K562 (cell line): Measurements from ENCODE around the gene MLXIPL. TPM values are rescaled to one million over a fixed set of nuclear protein-coding genes. Genes with fewer than 3 reads are reported as not detected.

Experiments used
- CHD1 ChIP-seq: fragments of 200-600 bp; sonication (generic); IDR thresholded peaks from one replicate; pipeline ENCODE4 v1.6.1; 2012; ENCODE audit warnings: mild to moderate bottlenecking, moderate library complexity, low read length, inconsistent platforms
- CHD7 ChIP-seq: fragments of 200-600 bp; sonication (generic); IDR thresholded peaks from one replicate; pipeline ENCODE4 v1.6.1; 2012; ENCODE audit warnings: mild to moderate bottlenecking, low read depth, low read length, inconsistent platforms
- HDAC8 ChIP-seq: fragments of 450-650 bp; IDR thresholded peaks from 2 replicates; pipeline ENCODE4 v1.6.1; 2016; ENCODE audit warnings: mild to moderate bottlenecking, missing genetic modification characterization, moderate library complexity, missing compliant biosample characterization
- KLF16 ChIP-seq: IDR thresholded peaks from 2 replicates; pipeline ENCODE4 v1.6.1; 2016; ENCODE audit warnings: antibody characterized with exemption
- MTA3 ChIP-seq: fragments of 450-650 bp; formaldehyde crosslinking; IDR thresholded peaks from 2 replicates; pipeline ENCODE4 v1.6.1; 2017; ENCODE audit warnings: mild to moderate bottlenecking, borderline replicate concordance
- SIN3A ChIP-seq, 2 experiments: fragments of 150-350 bp in 1 of 2; IDR thresholded peaks; 2 replicates each; pipeline ENCODE4 v1.6.1; 2011 to 2016; ENCODE audit warnings: borderline replicate concordance in 2 of 2, low read depth in 2 of 2, low read length in 2 of 2, mild to moderate bottlenecking in 2 of 2, moderate library complexity in 2 of 2; ENCODE audit not compliant: control insufficient read depth in 1 of 2
- SREBF1 ChIP-seq: fragments of 150-350 bp; IDR thresholded peaks from 2 replicates; pipeline ENCODE4 v1.6.1; 2014; ENCODE audit warnings: antibody characterized with exemption, low read depth, low read length, borderline replicate concordance
- YY1 ChIP-seq, 3 experiments: IDR thresholded peaks; 2 replicates each; pipeline ENCODE4 v1.6.1; 2011; ENCODE audit warnings: low read length in 2 of 3, mild to moderate bottlenecking in 2 of 3, moderate library complexity in 2 of 3, borderline replicate concordance in 1 of 3, control low read depth in 1 of 3, low read depth in 1 of 3; ENCODE audit not compliant: insufficient read depth in 3 of 3, insufficient replicate concordance in 2 of 3, control insufficient read depth in 1 of 3, insufficient read length in 1 of 3; ENCODE audit errors: extremely low read depth in 1 of 3
- ZNF212 ChIP-seq: fragments of 450-650 bp; formaldehyde crosslinking; IDR thresholded peaks from 2 replicates; pipeline ENCODE4 v1.4.0; 2020; ENCODE audit warnings: mild to moderate bottlenecking
- ZNF512 ChIP-seq: IDR thresholded peaks from 2 replicates; pipeline ENCODE4 v1.6.1; 2016; ENCODE audit warnings: missing genetic modification characterization, missing compliant biosample characterization
- polyA plus RNA-seq, 8 experiments: library from polyadenylated mRNA; depleted of rRNA in 4 of 8; stranded (reverse) in 5 of 8; unstranded in 3 of 8; fragments of >200 nt; fragmentation: Nextera tagmentation in 2 of 8; fragmentation: Illumina TruSeq in 1 of 8; extraction: Ambion mirVana in 2 of 8; extraction: Trizol in 1 of 8; gene quantifications; 2 replicates each; pipeline versions ENCODE4 v1.2.1 to v1.2.3, GENCODE V29; 2011 to 2014; ENCODE audit warnings: inconsistent platforms in 1 of 8, missing spikeins in 1 of 8
- total RNA-seq, 7 experiments: library from RNA; depleted of rRNA in 6 of 7; stranded (reverse); fragments of >200 nt in 6 of 7; fragmentation: Illumina TruSeq in 2 of 7; extraction: Trizol in 2 of 7; gene quantifications; 2 replicates each; pipeline versions ENCODE4 v1.2.1 to v1.2.3, GENCODE V29; 2011 to 2021; ENCODE audit warnings: low replicate concordance in 1 of 7
- TF ChIP-seq, protein P1 (sequence below): fragments of 250-450 bp; sonication (Bioruptor Pico); IDR thresholded peaks from 2 replicates; pipeline ENCODE4 v1.8.0; 2021; ENCODE audit warnings: mild to moderate bottlenecking, moderate library complexity

MLXIPL gene
- total and polyA plus RNA-seq, 9 of the 15 experiments (the other 6 are each of a cell fraction or from before 2014, with no cell fraction given) = 0.11 to 18.4 (median 1.4) TPM

DNA sequence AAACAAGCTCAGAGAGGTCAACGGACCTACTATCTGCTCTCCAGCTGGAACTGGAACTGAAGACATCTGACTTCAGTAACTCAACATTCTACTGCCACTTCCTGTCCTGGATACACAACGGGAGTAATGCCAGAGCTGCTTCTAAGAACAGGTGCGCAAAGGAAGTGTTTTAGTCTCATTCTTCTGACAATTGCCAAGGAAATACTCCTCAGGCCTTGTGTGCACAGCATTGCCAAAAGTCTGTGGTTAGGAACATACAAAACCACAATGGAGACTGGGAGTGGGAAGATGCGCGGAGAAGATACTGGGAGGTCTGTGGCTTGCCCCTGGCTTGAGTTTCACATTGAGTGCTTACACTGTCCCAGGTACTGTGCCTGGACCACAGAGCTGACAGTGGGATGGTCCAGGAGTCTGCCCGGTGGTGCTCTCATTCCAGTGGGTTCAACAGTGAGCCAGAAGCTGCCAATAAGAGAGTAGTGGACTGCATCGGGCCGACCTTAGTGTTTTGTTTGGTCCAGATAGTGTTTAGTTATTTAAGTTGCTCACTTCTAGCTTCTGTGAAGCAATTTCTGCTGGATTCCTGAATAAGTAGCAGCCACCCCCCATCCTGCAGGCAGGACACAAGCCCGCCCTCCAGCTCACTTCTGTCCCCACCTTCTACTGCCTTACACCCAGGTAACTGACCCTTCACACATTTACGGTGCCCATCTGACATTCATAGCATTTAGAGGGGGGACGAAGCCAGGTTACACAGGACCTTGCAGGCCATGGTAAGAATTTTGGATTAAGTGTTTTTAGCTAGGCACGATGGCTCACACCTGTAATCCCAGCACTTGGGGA is 56.3 kb downstream of the MLXIPL start (continued):
- TF ChIP-seq ZNF512 (tag) (no peak), MTA3 (no peak; the same call in 1 of the 2 replicates), KLF16 (no peak), CHD7 (peak; percentile 45), YY1 (IDR thresholded peaks at IDR 0.05; ENCODE audit: borderline replicate concordance in 1 of 3, control insufficient read depth in 1 of 3, extremely low read depth in 1 of 3, insufficient read depth in 3 of 3, insufficient read length in 1 of 3, insufficient replicate concordance in 2 of 3, low read depth in 1 of 3, low read length in 2 of 3) (no peak), CHD1 (no peak), ZNF212 (CRISPR knock-in tag) (no peak), SREBF1 (no peak), HDAC8 (no peak), SIN3A (IDR thresholded peaks at IDR 0.05; ENCODE audit: borderline replicate concordance in 2 of 2, control insufficient read depth in 1 of 2, low read depth in 2 of 2, low read length in 2 of 2) (no peak)
- TF ChIP-seq, protein P1, sequence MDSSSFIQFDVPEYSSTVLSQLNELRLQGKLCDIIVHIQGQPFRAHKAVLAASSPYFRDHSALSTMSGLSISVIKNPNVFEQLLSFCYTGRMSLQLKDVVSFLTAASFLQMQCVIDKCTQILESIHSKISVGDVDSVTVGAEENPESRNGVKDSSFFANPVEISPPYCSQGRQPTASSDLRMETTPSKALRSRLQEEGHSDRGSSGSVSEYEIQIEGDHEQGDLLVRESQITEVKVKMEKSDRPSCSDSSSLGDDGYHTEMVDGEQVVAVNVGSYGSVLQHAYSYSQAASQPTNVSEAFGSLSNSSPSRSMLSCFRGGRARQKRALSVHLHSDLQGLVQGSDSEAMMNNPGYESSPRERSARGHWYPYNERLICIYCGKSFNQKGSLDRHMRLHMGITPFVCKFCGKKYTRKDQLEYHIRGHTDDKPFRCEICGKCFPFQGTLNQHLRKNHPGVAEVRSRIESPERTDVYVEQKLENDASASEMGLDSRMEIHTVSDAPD (CRISPR knock-in tag) = no peak
